HCT116 (cell line): Measurements from ENCODE around the gene CREB3. TPM values are rescaled to one million over a fixed set of nuclear protein-coding genes. Genes with fewer than 3 reads are reported as not detected.

Experiments used
- ATAC-seq: fragments of 200-7000 bp; cut with Tn5 transposase; 2 replicates; pipeline ENCODE4 v1.9.1; 2020; ENCODE audit warnings: mild to moderate bottlenecking, moderate library complexity
- BruUV-seq: library from RNA; stranded (reverse); fragments of 400-500 nt; replicated peaks from 2 replicates; lab custom pipeline; 2021; lab: Mats Ljungman, UMichigan
- CTCF ChIA-PET: fragments of 300-600 bp; sonication (Branson Sonifier 250); formaldehyde crosslinking; loops from one replicate; lab custom pipeline; 2021; ENCODE audit warnings: antibody characterized with exemption; lab: Charles Lee
- POLR2A ChIA-PET: fragments of 300-600, 350-600 bp; sonication (Branson Sonifier 250); formaldehyde crosslinking; loops from one replicate; lab custom pipeline; 2021; ENCODE audit warnings: antibody characterized with exemption; lab: Charles Lee
- RAD21 ChIA-PET, 2 experiments: fragments of 300-600 bp; sonication (Branson Sonifier 250); formaldehyde crosslinking; loops; one replicate each; lab custom pipeline; 2023; ENCODE audit warnings: low total read pairs in 2 of 2; ENCODE audit not compliant: uncharacterized antibody in 2 of 2, unreplicated experiment in 2 of 2, low non-redundant PET in 1 of 2; lab: Charles Lee
- DNase-seq: peaks from one replicate; pipeline ENCODE4 v3.0.0-alpha.2; 2010; ENCODE audit warnings: low read depth, low spot score
- H2AFZ ChIP-seq: fragments of 200-600 bp; shearing (Covaris generic), sonication (generic); 2 replicates; pipeline ENCODE4 v1.6.1; 2017; ENCODE audit warnings: low read depth, mixed run types, mixed read lengths, antibody characterized with exemption, low read length; ENCODE audit not compliant: poor library complexity, severe bottlenecking
- H3K27ac ChIP-seq: 2 replicates; pipeline ENCODE4 v1.5.1; 2012; ENCODE audit warnings: low read depth, low read length
- H3K27me3 ChIP-seq: fragments of 200-600 bp; sonication (generic); 2 replicates; pipeline ENCODE4 v1.6.1; 2016; ENCODE audit warnings: mixed run types, low read length, mixed read lengths; ENCODE audit not compliant: insufficient read depth
- H3K36me3 ChIP-seq, 2 experiments: fragments of 200-500 bp in 1 of 2; fragments of 200-600 bp in 1 of 2; sonication (Bioruptor generic) in 1 of 2; sonication (generic) in 1 of 2; 2 replicates each; pipeline versions ENCODE4 v1.5.1 to v1.6.1; 2014 to 2016; ENCODE audit warnings: low read length in 2 of 2, inconsistent platforms in 1 of 2, mixed read lengths in 1 of 2, mixed run types in 1 of 2; ENCODE audit not compliant: insufficient read depth in 2 of 2, control insufficient read depth in 1 of 2
- H3K4me1 ChIP-seq, 2 experiments: fragments of 200-600 bp in 1 of 2; sonication (generic) in 1 of 2; 2 replicates each; pipeline versions ENCODE4 v1.5.1 to v1.6.1; 2012 to 2017; ENCODE audit warnings: low read length in 2 of 2, inconsistent platforms in 1 of 2, mild to moderate bottlenecking in 1 of 2, mixed read lengths in 1 of 2, mixed run types in 1 of 2, moderate library complexity in 1 of 2; ENCODE audit not compliant: insufficient read depth in 2 of 2, control insufficient read depth in 1 of 2
- H3K4me2 ChIP-seq: fragments of 200-600 bp; sonication (generic); 2 replicates; pipeline ENCODE4 v1.6.1; 2017; ENCODE audit warnings: mixed run types, low read length, mixed read lengths
- H3K4me3 ChIP-seq, 2 experiments: fragments of 200-600 bp in 1 of 2; sonication (generic) in 1 of 2; replicated peaks in 1 of 2; 2 replicates each; pipeline ENCODE4 v1.5.1; 2011 to 2016; ENCODE audit warnings: low read length in 2 of 2, control low read depth in 1 of 2, low read depth in 1 of 2, mild to moderate bottlenecking in 1 of 2, mixed read lengths in 1 of 2, mixed run types in 1 of 2
- H3K79me2 ChIP-seq: fragments of 200-600 bp; sonication (generic); 2 replicates; pipeline ENCODE4 v1.6.1; 2017; ENCODE audit warnings: mild to moderate bottlenecking, mixed run types, low read length, moderate library complexity, mixed read lengths; ENCODE audit not compliant: insufficient read depth
- H3K9ac ChIP-seq: fragments of 200-600 bp; sonication (generic); 2 replicates; pipeline ENCODE4 v1.6.1; 2016; ENCODE audit warnings: low read length, mixed read lengths
- H3K9me2 ChIP-seq: fragments of 200-600 bp; sonication (generic), shearing (Covaris generic); 2 replicates; pipeline ENCODE4 v1.6.1; 2017; ENCODE audit warnings: mixed run types, mild to moderate bottlenecking, moderate library complexity; ENCODE audit not compliant: insufficient read depth
- H3K9me3 ChIP-seq, 2 experiments: fragments of 200-500 bp in 1 of 2; fragments of 200-600 bp in 1 of 2; sonication (Bioruptor generic) in 1 of 2; sonication (generic) in 1 of 2; 2 replicates each; pipeline ENCODE4 v1.6.1; 2014 to 2017; ENCODE audit warnings: low read length in 2 of 2, mixed read lengths in 2 of 2, inconsistent platforms in 1 of 2, low read depth in 1 of 2, mild to moderate bottlenecking in 1 of 2, mixed run types in 1 of 2, moderate library complexity in 1 of 2; ENCODE audit not compliant: control insufficient read depth in 1 of 2, insufficient read depth in 1 of 2
- H4K20me1 ChIP-seq: fragments of 200-600 bp; sonication (generic), shearing (Covaris generic); 2 replicates; pipeline ENCODE4 v1.6.1; 2017; ENCODE audit warnings: mixed run types, mild to moderate bottlenecking, moderate library complexity; ENCODE audit not compliant: insufficient read depth
- CBX3 ChIP-seq: IDR thresholded peaks from 2 replicates; pipeline ENCODE4 v1.6.1; 2012; ENCODE audit warnings: low read depth
- ELF1 ChIP-seq: IDR thresholded peaks from 2 replicates; pipeline ENCODE4 v1.6.1; 2012; ENCODE audit warnings: low read depth, borderline replicate concordance
- EZH2 ChIP-seq: fragments of 200-600 bp; sonication (generic); IDR thresholded peaks from 2 replicates; pipeline ENCODE4 v1.6.1; 2017; ENCODE audit warnings: antibody characterized with exemption, mixed run types
- EZH2phosphoT487 ChIP-seq: fragments of 200-600 bp; IDR thresholded peaks from 2 replicates; pipeline ENCODE4 v1.6.1; 2018; ENCODE audit warnings: antibody characterized with exemption, borderline replicate concordance
- JUND ChIP-seq: IDR thresholded peaks from 2 replicates; pipeline ENCODE4 v1.6.1; 2012
- POLR2A ChIP-seq: IDR thresholded peaks from 2 replicates; pipeline ENCODE4 v1.7.0; 2011; ENCODE audit warnings: borderline replicate concordance; ENCODE audit not compliant: insufficient read depth, insufficient read length; ENCODE audit errors: extremely low read depth
- POLR2AphosphoS5 ChIP-seq: IDR thresholded peaks from 2 replicates; pipeline ENCODE4 v1.6.1; 2011; ENCODE audit warnings: mild to moderate bottlenecking, low read depth, low read length, moderate library complexity
- RAD21 ChIP-seq: IDR thresholded peaks from 2 replicates; pipeline ENCODE4 v1.6.1; 2012; ENCODE audit warnings: low read depth, mild to moderate bottlenecking
- REST ChIP-seq: IDR thresholded peaks from 2 replicates; pipeline ENCODE4 v1.6.1; 2012; ENCODE audit warnings: low read depth
- SIN3A ChIP-seq: IDR thresholded peaks from 2 replicates; pipeline ENCODE4 v1.6.1; 2012; ENCODE audit warnings: low read depth
- ZNF274 ChIP-seq: fragments of 200-500 bp; sonication (Bioruptor generic); IDR thresholded peaks from 2 replicates; pipeline ENCODE4 v1.6.1; 2014; ENCODE audit warnings: mild to moderate bottlenecking, low read depth, low read length, inconsistent platforms
- intact Hi-C: fragments of 100-400 bp; cut with micrococcal nuclease; formaldehyde crosslinking; loops from 2 replicates; pipeline ENCODE4 v1.10.0; 2022
- total RNA-seq: library from RNA; stranded (reverse); gene quantifications from one replicate; pipeline ENCODE4 v1.2.1, GENCODE V29; 2021; ENCODE audit not compliant: unreplicated experiment

Gene CREB3
- total RNA-seq, 1 experiment from 2014 or later, result 22.3 TPM

GRCh38 chr9:35713578-35713977 lies 18.9 kb upstream of the CREB3 start:
- ChIA-PET POLR2A (no interaction called here), RAD21 (no interaction called here), CTCF (no interaction called here)
- BruUV-seq, result no TSS peak
- Histone ChIP-seq H3K36me3 (peaks cover 62 to 65% of the 10 kb centered on the region in 2 experiments), H3K4me3 (no peak overlapping the region), H3K27ac (no peak overlapping the region), H3K4me2 (no peak overlapping the region), H3K9me3 (no peaks in the 10 kb centered on the region), H3K27me3 (no peaks in the 10 kb centered on the region), H4K20me1 (no peaks in the 10 kb centered on the region), H3K9ac (no peak overlapping the region), H3K9me2 (no peaks in the 10 kb centered on the region), H3K4me1 (no peaks in the 10 kb centered on the region), H3K79me2 (no peaks in the 10 kb centered on the region), H2AFZ (no peak overlapping the region)
- no peak for DNase-seq
- no peak for TF ChIP-seq POLR2AphosphoS5
- TF ChIP-seq ELF1, result no peak
- TF ChIP-seq CBX3, result no peak
- no peak for TF ChIP-seq EZH2
- no peak for TF ChIP-seq EZH2phosphoT487
- no peak for TF ChIP-seq SIN3A
- no peak for TF ChIP-seq ZNF274
- TF ChIP-seq RAD21, result no peak
- intact Hi-C loops, result no loop called here
- no peak for ATAC-seq

GRCh38 chr9:35714123-35714522 lies 18.3 kb upstream of the CREB3 start:
- ChIA-PET CTCF (no interaction called here), RAD21 (no interaction called here), POLR2A (no interaction called here)
- intact Hi-C loops, result no loop called here
- Histone ChIP-seq H3K79me2 (no peaks in the 10 kb centered on the region), H3K27me3 (no peaks in the 10 kb centered on the region), H3K4me3 (no peak overlapping the region), H3K9ac (no peak overlapping the region), H3K4me1 (no peaks in the 10 kb centered on the region), H3K9me3 (no peaks in the 10 kb centered on the region), H2AFZ (no peak overlapping the region), H3K4me2 (no peak overlapping the region), H3K27ac (no peak overlapping the region), H4K20me1 (no peaks in the 10 kb centered on the region), H3K9me2 (no peaks in the 10 kb centered on the region), H3K36me3 (peaks cover 67% of the 10 kb centered on the region in 2 experiments)
- no peak for ATAC-seq
- DNase-seq, result no peak
- BruUV-seq, result no TSS peak
- TF ChIP-seq REST (no peak), POLR2A (no peak), SIN3A (no peak), POLR2AphosphoS5 (no peak), CBX3 (no peak), JUND (no peak)
